ENCODE data around the gene PIAS4.

The PIAS4 gene

GRCh38 chr19:4080473-4080872 is 72.9 kb downstream of the PIAS4 start:
- no peak for DNase-seq

GRCh38 chr19:4081441-4082129 is 74.0 kb downstream of the PIAS4 start:
- no peak for DNase-seq

GRCh38 chr19:4082172-4082571 is 74.6 kb downstream of the PIAS4 start:
- no peak for DNase-seq

GRCh38 chr19:4083677-4084546 is 76.4 kb downstream of the PIAS4 start:
- peak; percentile 66 for DNase-seq

GRCh38 chr19:4084547-4084877 is 77.0 kb downstream of the PIAS4 start:
- DNase-seq: no peak

- no peak for DNase-seq
Measured at GRCh38 chr19:4086411-4086867, 78.9 kb downstream of the PIAS4 start.

- DNase-seq: no peak
Measured at GRCh38 chr19:4087787-4088679, 80.5 kb downstream of the PIAS4 start.

GRCh38 chr19:4088975-4089374 is 81.4 kb downstream of the PIAS4 start:
- DNase-seq: peak; percentile 68
